Endothelial cell of umbilical vein (primary cell): ENCODE measurements around the gene FZD2. TPM values are rescaled to one million over a fixed set of nuclear protein-coding genes. Genes with fewer than 3 reads are reported as not detected.

Experiments used
- BruUV-seq: library from RNA; stranded (reverse); fragments of 400-500 nt; replicated peaks from 2 replicates; lab custom pipeline; 2021; lab: Mats Ljungman, UMichigan
- CTCF ChIA-PET: fragments of 300-600, 350-600 bp; sonication (Branson Sonifier 250); formaldehyde crosslinking; loops from one replicate; lab custom pipeline; 2021; ENCODE audit warnings: antibody characterized with exemption, inconsistent platforms; lab: Charles Lee
- POLR2A ChIA-PET: fragments of 300-600, 350-600 bp; sonication (Branson Sonifier 250); formaldehyde crosslinking; loops from one replicate; lab custom pipeline; 2021; ENCODE audit warnings: antibody characterized with exemption, inconsistent platforms; lab: Charles Lee
- DNase-seq: peaks from one replicate; pipeline ENCODE4 v3.0.0-alpha.2; 2011; ENCODE audit warnings: low read depth, low spot score
- FAIRE-seq: peaks from 2 replicates; lab custom pipeline; 2011; peaks lifted over from hg19 to GRCh38; lab: Jason Lieb, UNC
- H2AFZ ChIP-seq: 2 replicates; pipeline ENCODE4 v1.6.0; 2012; ENCODE audit warnings: low read depth, low read length, control low read depth, inconsistent platforms
- H3K27ac ChIP-seq: 2 replicates; pipeline ENCODE4 v1.5.1; 2011; ENCODE audit warnings: low read depth, mild to moderate bottlenecking, control low read depth, low read length, moderate library complexity; ENCODE audit not compliant: insufficient read depth
- H3K27me3 ChIP-seq, 2 experiments: 2 replicates each; pipeline versions ENCODE4 v1.6.0 to v1.6.1; 2011; ENCODE audit warnings: low read length in 2 of 2, mixed read lengths in 1 of 2; ENCODE audit not compliant: control insufficient read depth in 2 of 2, insufficient read depth in 2 of 2
- H3K36me3 ChIP-seq, 2 experiments: 2 replicates in 1 of 2; 3 replicates in 1 of 2; pipeline ENCODE4 v1.5.1; 2011; ENCODE audit warnings: low read length in 2 of 2, mild to moderate bottlenecking in 1 of 2, moderate library complexity in 1 of 2; ENCODE audit not compliant: control insufficient read depth in 2 of 2, insufficient read depth in 2 of 2; ENCODE audit errors: extremely low read depth in 1 of 2
- H3K4me1 ChIP-seq: 3 replicates; pipeline ENCODE4 v1.5.1; 2011; ENCODE audit warnings: mild to moderate bottlenecking, low read length; ENCODE audit not compliant: control insufficient read depth, insufficient read depth; ENCODE audit errors: extremely low read depth
- H3K4me2 ChIP-seq: 2 replicates; pipeline ENCODE4 v1.6.1; 2011; ENCODE audit warnings: low read length, control low read depth, mixed read lengths; ENCODE audit not compliant: insufficient read depth
- H3K4me3 ChIP-seq, 3 experiments: fragments of 200-600 bp in 1 of 3; sonication (generic), shearing (Covaris generic) in 1 of 3; replicated peaks in 1 of 3; 2 replicates each; pipeline ENCODE4 v1.5.1; 2011 to 2016; ENCODE audit warnings: control low read depth in 3 of 3, low read length in 3 of 3, mild to moderate bottlenecking in 2 of 3, inconsistent platforms in 1 of 3, low read depth in 1 of 3, moderate library complexity in 1 of 3; ENCODE audit not compliant: insufficient read depth in 1 of 3
- H3K79me2 ChIP-seq: 2 replicates; pipeline ENCODE4 v1.6.0; 2012; ENCODE audit warnings: low read length, inconsistent platforms; ENCODE audit not compliant: control insufficient read depth, insufficient read depth
- H3K9ac ChIP-seq: replicated peaks from 2 replicates; pipeline ENCODE3; 2011; ENCODE audit warnings: low read length, control low read depth; ENCODE audit not compliant: insufficient read depth; ENCODE audit errors: extremely low read depth
- H3K9me1 ChIP-seq: replicated peaks from 3 replicates; pipeline ENCODE4 v1.6.0; 2011; ENCODE audit warnings: mild to moderate bottlenecking, low read length; ENCODE audit not compliant: control insufficient read depth, insufficient read depth; ENCODE audit errors: extremely low read depth
- H3K9me3 ChIP-seq: replicated peaks from 2 replicates; pipeline ENCODE4 v1.5.1; 2012; ENCODE audit warnings: low read length, inconsistent platforms; ENCODE audit not compliant: control insufficient read depth, insufficient read depth
- H4K20me1 ChIP-seq: replicated peaks from 2 replicates; pipeline ENCODE3; 2011; ENCODE audit warnings: mild to moderate bottlenecking, low read length; ENCODE audit not compliant: control insufficient read depth, insufficient read depth; ENCODE audit errors: extremely low read depth
- FOS ChIP-seq: IDR thresholded peaks from 2 replicates; pipeline ENCODE4 v1.6.1; 2011; ENCODE audit warnings: mild to moderate bottlenecking, low read length, moderate library complexity, borderline replicate concordance; ENCODE audit not compliant: insufficient read depth
- JUN ChIP-seq: IDR thresholded peaks from 2 replicates; pipeline ENCODE4 v1.6.1; 2011; ENCODE audit warnings: borderline replicate concordance, low read depth; ENCODE audit not compliant: insufficient read length, insufficient read depth
- MYC ChIP-seq: IDR thresholded peaks from one replicate; pipeline ENCODE4 v1.6.1; 2011; ENCODE audit warnings: mild to moderate bottlenecking, low read depth, low read length
- POLR2AphosphoS5 ChIP-seq: IDR thresholded peaks from 2 replicates; pipeline ENCODE4 v1.6.1; 2012; ENCODE audit warnings: low read depth, mild to moderate bottlenecking, control low read depth, low read length, moderate library complexity; ENCODE audit not compliant: insufficient read depth
- dilution Hi-C: fragments of 300-500 bp; cut with MboI; formaldehyde crosslinking; loops from one replicate; pipeline ENCODE4 v1.15.0; 2019; ENCODE audit warnings: low sequenced_read_pairs; ENCODE audit not compliant: extremely low pct_ligation_motif_present
- intact Hi-C: fragments of 100-400 bp; cut with micrococcal nuclease; formaldehyde crosslinking; loops from one replicate; pipeline ENCODE4 v1.10.0; 2022
- polyA plus RNA-seq, 4 experiments: library from polyadenylated mRNA; depleted of rRNA in 3 of 4; stranded (reverse) in 3 of 4; unstranded in 1 of 4; fragments of >200 nt; gene quantifications; 2 replicates each; pipeline versions ENCODE4 v1.2.1 to v1.2.3, GENCODE V29; 2011 to 2012; ENCODE audit warnings: missing spikeins in 1 of 4
- total RNA-seq: library from RNA; stranded (reverse); gene quantifications from 2 replicates; pipeline ENCODE4 v1.2.3, GENCODE V29; 2021
- TF ChIP-seq, protein P1 (sequence below): IDR thresholded peaks from 2 replicates; pipeline ENCODE4 v1.6.1; 2011; ENCODE audit not compliant: insufficient read depth, insufficient read length

FZD2 gene
- total and polyA plus RNA-seq, 2 donors (not counting 3 experiments of a cell fraction or from before 2014, with no cell fraction given), result 5.8 to 14.0 TPM

DNA sequence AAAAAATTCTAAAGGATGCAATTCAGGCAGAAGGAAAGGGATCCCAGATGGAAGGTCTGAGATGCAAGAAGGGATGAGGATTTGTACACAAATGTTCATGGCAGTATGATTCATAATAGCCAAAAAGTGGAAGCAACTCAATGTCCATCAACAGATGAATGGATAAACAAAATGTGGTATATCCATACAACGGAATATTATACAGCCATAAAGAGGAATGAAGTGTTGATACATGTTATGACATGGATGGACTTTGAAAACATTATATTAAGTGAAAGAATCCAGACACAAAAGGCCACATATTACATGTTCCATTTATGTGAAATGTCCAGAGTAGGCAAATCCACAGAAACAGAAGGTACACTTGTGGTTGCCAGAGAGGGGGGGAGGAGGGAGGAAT lies 30.2 kb upstream of the FZD2 start:
- ChIA-PET POLR2A (no interaction called here), CTCF (interaction anchor here (1.4 kb wide), 1 partner anchor 15 kb away, joined by 3 read pairs; no protein-coding TSS in a partner anchor)
- Histone ChIP-seq H3K27me3 (peaks cover 4 to 5% of the 10 kb centered on the region in 2 experiments), H3K27ac (no peak overlapping the region), H4K20me1 (no peaks in the 10 kb centered on the region), H3K36me3 (no peaks in the 10 kb centered on the region), H3K9me1 (no peaks in the 10 kb centered on the region), H3K4me2 (no peak overlapping the region), H3K9ac (no peak overlapping the region), H3K79me2 (no peaks in the 10 kb centered on the region), H2AFZ (no peak overlapping the region), H3K9me3 (no peaks in the 10 kb centered on the region), H3K4me1 (no peaks in the 10 kb centered on the region), H3K4me3 (no peak overlapping the region)
- DNase-seq (no peak), FAIRE-seq (no peak)
- intact Hi-C loops, result no loop called here
- TF ChIP-seq FOS (no peak), MYC (no peak), JUN (no peak)
- TF ChIP-seq, protein P1, sequence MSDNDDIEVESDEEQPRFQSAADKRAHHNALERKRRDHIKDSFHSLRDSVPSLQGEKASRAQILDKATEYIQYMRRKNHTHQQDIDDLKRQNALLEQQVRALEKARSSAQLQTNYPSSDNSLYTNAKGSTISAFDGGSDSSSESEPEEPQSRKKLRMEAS, result no peak
- dilution Hi-C loops, result no loop called here
- BruUV-seq, result no TSS peak

DNA sequence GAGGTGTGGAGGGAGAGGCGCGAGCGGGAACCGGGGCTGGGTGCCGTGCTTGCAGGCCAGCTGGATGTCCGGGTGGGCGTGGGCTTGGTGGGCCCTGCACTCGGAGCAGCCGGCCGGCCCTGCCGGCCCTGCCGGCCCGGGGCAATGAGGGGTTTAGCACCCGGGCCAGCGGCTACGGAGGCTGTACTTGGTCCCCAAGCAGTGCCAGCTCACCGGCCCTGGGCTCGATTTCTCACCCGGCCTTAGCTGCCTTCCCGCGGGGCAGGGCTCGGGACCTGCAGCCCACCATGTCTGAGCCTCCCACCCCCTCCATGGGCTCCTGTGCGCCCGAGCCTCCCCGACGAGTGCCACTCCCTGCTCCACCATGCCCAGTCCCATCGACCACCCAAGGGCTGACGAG lies 29.3 kb upstream of the FZD2 start:
- Histone ChIP-seq H2AFZ (no peak overlapping the region), H4K20me1 (no peaks in the 10 kb centered on the region), H3K27ac (no peak overlapping the region), H3K9ac (no peak overlapping the region), H3K4me3 (no peak overlapping the region), H3K9me3 (no peaks in the 10 kb centered on the region), H3K4me1 (no peaks in the 10 kb centered on the region), H3K27me3 (peaks cover 5 to 6% of the 10 kb centered on the region in 2 experiments), H3K36me3 (no peaks in the 10 kb centered on the region), H3K9me1 (no peaks in the 10 kb centered on the region), H3K4me2 (no peak overlapping the region), H3K79me2 (no peaks in the 10 kb centered on the region)
- no TSS peak for BruUV-seq
- no peak for TF ChIP-seq POLR2AphosphoS5
- DNase-seq (no peak), FAIRE-seq (no peak)
- CTCF ChIA-PET, result interaction anchor here (1.2 to 2.4 kb wide), 2 partner anchors 110 to 127 kb away, joined by 3 to 9 read pairs; no protein-coding TSS in a partner anchor
- POLR2A ChIA-PET, result no interaction called here
- dilution Hi-C loops, result no loop called here
- intact Hi-C loops, result no loop called here
